Mammary epithelial cell (primary cell): ENCODE data around the gene DNAH10.

Source experiments
- CTCF ChIP-seq, 2 donors: IDR thresholded peaks in 1 of 2; conservative IDR thresholded peaks in 1 of 2; 2 replicates each; pipeline ENCODE4 v1.5.1; 2011 to 2012; ENCODE audit warnings: inconsistent platforms in 2 of 2, low read length in 2 of 2, mild to moderate bottlenecking in 2 of 2, control low read depth in 1 of 2, low read depth in 1 of 2; ENCODE audit not compliant: insufficient read depth in 1 of 2; ENCODE audit errors: extremely low read depth in 1 of 2
- EZH2 ChIP-seq: IDR thresholded peaks from 2 replicates; pipeline ENCODE4 v1.6.1; 2012; ENCODE audit warnings: low read length, inconsistent platforms, borderline replicate concordance

GRCh38 chr12:123907726-123908476, 145.8 kb downstream of the DNAH10 start:
- TF ChIP-seq CTCF (conservative IDR thresholded peaks at IDR 0.05 in 1 of 2, IDR thresholded peaks at IDR 0.05 in 1 of 2; ENCODE audit: extremely low read depth in 1 of 2, insufficient read depth in 1 of 2, low read depth in 1 of 2, low read length in 2 of 2) (no peak), EZH2 (no peak)
